Measurements from ENCODE around the gene LIG3. TPM values are rescaled to one million over a fixed set of nuclear protein-coding genes. Genes with fewer than 3 reads are reported as not detected.
A peak's percentile ranks its signal among the peaks of the same experiment; 100 is the strongest.

The LIG3 gene
- total RNA-seq, 1 donor from 2014 or later = 44.7 TPM

DNA sequence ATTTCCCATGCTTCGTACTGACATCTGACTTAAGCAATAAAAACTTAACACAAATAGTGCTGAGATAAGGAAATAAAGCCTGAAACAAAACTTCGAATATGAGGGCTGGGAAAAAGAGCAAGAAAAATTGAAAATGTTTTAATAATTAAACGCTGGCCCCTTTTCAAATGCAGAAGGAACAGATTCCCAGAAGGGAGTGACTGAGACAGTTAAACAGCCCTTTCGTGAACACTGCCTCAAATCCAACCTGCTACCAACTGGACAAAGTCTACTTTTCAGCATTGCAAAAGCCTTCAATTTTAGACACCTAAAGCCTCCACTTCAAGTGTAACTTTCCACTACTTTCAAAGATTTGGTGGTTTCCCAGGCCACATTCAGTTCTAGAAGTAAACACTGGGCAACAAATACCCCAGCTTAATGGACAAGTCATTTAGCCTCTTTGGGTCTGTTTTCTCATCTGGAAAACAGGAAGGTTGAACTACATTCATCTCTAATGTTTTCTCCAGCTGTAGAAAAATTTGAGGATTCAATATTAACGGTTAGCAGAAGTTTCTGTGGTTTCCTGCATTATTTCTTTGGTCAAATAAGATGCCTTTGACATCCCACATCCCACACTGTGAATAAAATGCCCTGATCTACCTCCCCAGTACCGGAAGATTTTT, 71.4 kb downstream of the LIG3 start:
- Mint-ChIP-seq H3K27ac (ENCODE audit: unreplicated experiment) (peak overlapping the region; percentile 53), H3K27me3 (ENCODE audit: unreplicated experiment) (no peaks in the 10 kb centered on the region), H3K9me3 (ENCODE audit: unreplicated experiment) (no peaks in the 10 kb centered on the region), H3K36me3 (ENCODE audit: unreplicated experiment) (peaks cover 2% of the 10 kb centered on the region), H3K4me1 (ENCODE audit: unreplicated experiment) (peaks cover 27% of the 10 kb centered on the region), H3K4me3 (ENCODE audit: unreplicated experiment) (no peak overlapping the region)
- TF ChIP-seq, protein P1, sequence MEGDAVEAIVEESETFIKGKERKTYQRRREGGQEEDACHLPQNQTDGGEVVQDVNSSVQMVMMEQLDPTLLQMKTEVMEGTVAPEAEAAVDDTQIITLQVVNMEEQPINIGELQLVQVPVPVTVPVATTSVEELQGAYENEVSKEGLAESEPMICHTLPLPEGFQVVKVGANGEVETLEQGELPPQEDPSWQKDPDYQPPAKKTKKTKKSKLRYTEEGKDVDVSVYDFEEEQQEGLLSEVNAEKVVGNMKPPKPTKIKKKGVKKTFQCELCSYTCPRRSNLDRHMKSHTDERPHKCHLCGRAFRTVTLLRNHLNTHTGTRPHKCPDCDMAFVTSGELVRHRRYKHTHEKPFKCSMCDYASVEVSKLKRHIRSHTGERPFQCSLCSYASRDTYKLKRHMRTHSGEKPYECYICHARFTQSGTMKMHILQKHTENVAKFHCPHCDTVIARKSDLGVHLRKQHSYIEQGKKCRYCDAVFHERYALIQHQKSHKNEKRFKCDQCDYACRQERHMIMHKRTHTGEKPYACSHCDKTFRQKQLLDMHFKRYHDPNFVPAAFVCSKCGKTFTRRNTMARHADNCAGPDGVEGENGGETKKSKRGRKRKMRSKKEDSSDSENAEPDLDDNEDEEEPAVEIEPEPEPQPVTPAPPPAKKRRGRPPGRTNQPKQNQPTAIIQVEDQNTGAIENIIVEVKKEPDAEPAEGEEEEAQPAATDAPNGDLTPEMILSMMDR (IDR thresholded peaks at IDR 0.05) = no peak
- no peak for DNase-seq (ENCODE audit: extremely low spot score, unreplicated experiment)

DNA sequence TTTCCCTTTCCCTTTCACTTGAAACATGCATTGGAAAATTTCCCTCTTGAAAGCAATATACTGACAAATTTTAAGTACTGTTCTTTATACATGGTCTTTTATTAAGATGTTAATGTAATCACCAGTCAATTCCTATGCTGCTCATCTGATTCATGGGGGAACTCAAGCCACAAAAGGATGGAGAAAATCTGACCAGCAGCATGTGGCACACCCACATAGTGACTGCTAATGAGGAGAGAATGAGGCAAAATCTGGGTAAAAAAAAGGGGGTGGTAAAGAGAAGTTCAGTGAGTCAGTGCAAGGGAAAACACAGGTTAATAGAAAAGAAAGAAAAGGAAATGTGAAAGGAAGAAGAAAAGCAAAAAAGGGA, 71.9 kb downstream of the LIG3 start:
- Mint-ChIP-seq H3K4me1 (ENCODE audit: unreplicated experiment) (peaks cover 27% of the 10 kb centered on the region), H3K9me3 (ENCODE audit: unreplicated experiment) (no peaks in the 10 kb centered on the region), H3K36me3 (ENCODE audit: unreplicated experiment) (peaks cover 2% of the 10 kb centered on the region), H3K27me3 (ENCODE audit: unreplicated experiment) (no peaks in the 10 kb centered on the region), H3K27ac (ENCODE audit: unreplicated experiment) (peak overlapping the region; percentile 53), H3K4me3 (ENCODE audit: unreplicated experiment) (no peak overlapping the region)
- TF ChIP-seq, protein P1 (IDR thresholded peaks at IDR 0.05) = no peak
- DNase-seq (ENCODE audit: extremely low spot score, unreplicated experiment) = no peak

DNA sequence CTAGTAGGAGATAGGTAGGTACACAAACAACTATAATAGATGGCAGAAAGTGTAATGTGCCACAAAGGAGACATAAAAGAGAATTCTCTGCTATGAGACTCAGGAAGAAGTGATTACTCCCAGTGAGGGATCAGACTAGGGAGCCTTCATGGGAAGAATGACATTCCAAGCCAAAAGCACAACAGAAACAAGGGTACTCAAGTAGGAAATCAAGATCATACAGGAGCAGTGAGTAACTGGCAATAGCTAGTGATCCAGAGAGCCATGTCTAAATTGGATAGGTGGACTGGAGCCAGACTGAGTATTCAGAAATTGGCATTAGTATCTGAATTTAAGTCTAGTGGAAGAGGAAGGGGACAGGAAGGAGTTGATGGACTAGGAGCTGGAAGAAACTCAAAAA, 72.5 kb downstream of the LIG3 start:
- DNase-seq (ENCODE audit: extremely low spot score, unreplicated experiment) = no peak
- H3K4me3 Mint-ChIP-seq (ENCODE audit: unreplicated experiment) = no peak overlapping the region
- peak overlapping the region; percentile 8 for H3K27ac Mint-ChIP-seq (ENCODE audit: unreplicated experiment)
- no peaks in the 10 kb centered on the region for H3K27me3 Mint-ChIP-seq (ENCODE audit: unreplicated experiment)
- H3K4me1 Mint-ChIP-seq (ENCODE audit: unreplicated experiment) = peaks cover 27% of the 10 kb centered on the region
- TF ChIP-seq, protein P1 (IDR thresholded peaks at IDR 0.05) = no peak
- no peaks in the 10 kb centered on the region for H3K9me3 Mint-ChIP-seq (ENCODE audit: unreplicated experiment)
- peaks cover 3% of the 10 kb centered on the region for H3K36me3 Mint-ChIP-seq (ENCODE audit: unreplicated experiment)

- Mint-ChIP-seq H3K27ac (ENCODE audit: unreplicated experiment) (no peak overlapping the region), H3K9me3 (ENCODE audit: unreplicated experiment) (no peaks in the 10 kb centered on the region), H3K36me3 (ENCODE audit: unreplicated experiment) (peaks cover 3% of the 10 kb centered on the region), H3K4me3 (ENCODE audit: unreplicated experiment) (no peak overlapping the region), H3K4me1 (ENCODE audit: unreplicated experiment) (peaks cover 27% of the 10 kb centered on the region), H3K27me3 (ENCODE audit: unreplicated experiment) (no peaks in the 10 kb centered on the region)
- no peak for DNase-seq (ENCODE audit: extremely low spot score, unreplicated experiment)
- TF ChIP-seq, protein P1 (IDR thresholded peaks at IDR 0.05) = no peak
Measured at GRCh38 chr17:35053204-35053603, 72.9 kb downstream of the LIG3 start.

GRCh38 chr17:35056013-35056412, 75.7 kb downstream of the LIG3 start:
- Mint-ChIP-seq H3K36me3 (ENCODE audit: unreplicated experiment) (peaks cover 16% of the 10 kb centered on the region), H3K4me1 (ENCODE audit: unreplicated experiment) (peaks cover 27% of the 10 kb centered on the region), H3K27me3 (ENCODE audit: unreplicated experiment) (no peaks in the 10 kb centered on the region), H3K27ac (ENCODE audit: unreplicated experiment) (no peak overlapping the region), H3K9me3 (ENCODE audit: unreplicated experiment) (no peaks in the 10 kb centered on the region), H3K4me3 (ENCODE audit: unreplicated experiment) (no peak overlapping the region)
- no peak for DNase-seq (ENCODE audit: extremely low spot score, unreplicated experiment)
- TF ChIP-seq, protein P1 (IDR thresholded peaks at IDR 0.05) = no peak
